HCT116 (cell line): ENCODE results near the gene PPT2. TPM values are rescaled to one million over a fixed set of nuclear protein-coding genes. Genes with fewer than 3 reads are reported as not detected.
"Not testable (repeated sequence)": the region's sequence is repeated elsewhere in the genome, so short reads cannot be mapped to it uniquely, and the experiment has no call there.

Source experiments
- ATAC-seq: fragments of 200-7000 bp; cut with Tn5 transposase; 2 replicates; pipeline ENCODE4 v1.9.1; 2020; ENCODE audit warnings: mild to moderate bottlenecking, moderate library complexity
- BruUV-seq: library from RNA; stranded (reverse); fragments of 400-500 nt; replicated peaks from 2 replicates; lab custom pipeline; 2021; lab: Mats Ljungman, UMichigan
- CTCF ChIA-PET: fragments of 300-600 bp; sonication (Branson Sonifier 250); formaldehyde crosslinking; loops from one replicate; lab custom pipeline; 2021; ENCODE audit warnings: antibody characterized with exemption; lab: Charles Lee
- POLR2A ChIA-PET: fragments of 300-600, 350-600 bp; sonication (Branson Sonifier 250); formaldehyde crosslinking; loops from one replicate; lab custom pipeline; 2021; ENCODE audit warnings: antibody characterized with exemption; lab: Charles Lee
- RAD21 ChIA-PET, 2 experiments: fragments of 300-600 bp; sonication (Branson Sonifier 250); formaldehyde crosslinking; loops; one replicate each; lab custom pipeline; 2023; ENCODE audit warnings: low total read pairs in 2 of 2; ENCODE audit not compliant: uncharacterized antibody in 2 of 2, unreplicated experiment in 2 of 2, low non-redundant PET in 1 of 2; lab: Charles Lee
- DNase-seq: peaks from one replicate; pipeline ENCODE4 v3.0.0-alpha.2; 2010; ENCODE audit warnings: low read depth, low spot score
- H2AFZ ChIP-seq: fragments of 200-600 bp; shearing (Covaris generic), sonication (generic); 2 replicates; pipeline ENCODE4 v1.6.1; 2017; ENCODE audit warnings: low read depth, mixed run types, mixed read lengths, antibody characterized with exemption, low read length; ENCODE audit not compliant: poor library complexity, severe bottlenecking
- H3K27ac ChIP-seq: 2 replicates; pipeline ENCODE4 v1.5.1; 2012; ENCODE audit warnings: low read depth, low read length
- H3K27me3 ChIP-seq: fragments of 200-600 bp; sonication (generic); 2 replicates; pipeline ENCODE4 v1.6.1; 2016; ENCODE audit warnings: mixed run types, low read length, mixed read lengths; ENCODE audit not compliant: insufficient read depth
- H3K36me3 ChIP-seq, 2 experiments: fragments of 200-500 bp in 1 of 2; fragments of 200-600 bp in 1 of 2; sonication (Bioruptor generic) in 1 of 2; sonication (generic) in 1 of 2; 2 replicates each; pipeline versions ENCODE4 v1.5.1 to v1.6.1; 2014 to 2016; ENCODE audit warnings: low read length in 2 of 2, inconsistent platforms in 1 of 2, mixed read lengths in 1 of 2, mixed run types in 1 of 2; ENCODE audit not compliant: insufficient read depth in 2 of 2, control insufficient read depth in 1 of 2
- H3K4me1 ChIP-seq, 2 experiments: fragments of 200-600 bp in 1 of 2; sonication (generic) in 1 of 2; 2 replicates each; pipeline versions ENCODE4 v1.5.1 to v1.6.1; 2012 to 2017; ENCODE audit warnings: low read length in 2 of 2, inconsistent platforms in 1 of 2, mild to moderate bottlenecking in 1 of 2, mixed read lengths in 1 of 2, mixed run types in 1 of 2, moderate library complexity in 1 of 2; ENCODE audit not compliant: insufficient read depth in 2 of 2, control insufficient read depth in 1 of 2
- H3K4me2 ChIP-seq: fragments of 200-600 bp; sonication (generic); 2 replicates; pipeline ENCODE4 v1.6.1; 2017; ENCODE audit warnings: mixed run types, low read length, mixed read lengths
- H3K4me3 ChIP-seq, 2 experiments: fragments of 200-600 bp in 1 of 2; sonication (generic) in 1 of 2; replicated peaks in 1 of 2; 2 replicates each; pipeline ENCODE4 v1.5.1; 2011 to 2016; ENCODE audit warnings: low read length in 2 of 2, control low read depth in 1 of 2, low read depth in 1 of 2, mild to moderate bottlenecking in 1 of 2, mixed read lengths in 1 of 2, mixed run types in 1 of 2
- H3K79me2 ChIP-seq: fragments of 200-600 bp; sonication (generic); 2 replicates; pipeline ENCODE4 v1.6.1; 2017; ENCODE audit warnings: mild to moderate bottlenecking, mixed run types, low read length, moderate library complexity, mixed read lengths; ENCODE audit not compliant: insufficient read depth
- H3K9ac ChIP-seq: fragments of 200-600 bp; sonication (generic); 2 replicates; pipeline ENCODE4 v1.6.1; 2016; ENCODE audit warnings: low read length, mixed read lengths
- H3K9me2 ChIP-seq: fragments of 200-600 bp; sonication (generic), shearing (Covaris generic); 2 replicates; pipeline ENCODE4 v1.6.1; 2017; ENCODE audit warnings: mixed run types, mild to moderate bottlenecking, moderate library complexity; ENCODE audit not compliant: insufficient read depth
- H3K9me3 ChIP-seq, 2 experiments: fragments of 200-500 bp in 1 of 2; fragments of 200-600 bp in 1 of 2; sonication (Bioruptor generic) in 1 of 2; sonication (generic) in 1 of 2; 2 replicates each; pipeline ENCODE4 v1.6.1; 2014 to 2017; ENCODE audit warnings: low read length in 2 of 2, mixed read lengths in 2 of 2, inconsistent platforms in 1 of 2, low read depth in 1 of 2, mild to moderate bottlenecking in 1 of 2, mixed run types in 1 of 2, moderate library complexity in 1 of 2; ENCODE audit not compliant: control insufficient read depth in 1 of 2, insufficient read depth in 1 of 2
- H4K20me1 ChIP-seq: fragments of 200-600 bp; sonication (generic), shearing (Covaris generic); 2 replicates; pipeline ENCODE4 v1.6.1; 2017; ENCODE audit warnings: mixed run types, mild to moderate bottlenecking, moderate library complexity; ENCODE audit not compliant: insufficient read depth
- EGR1 ChIP-seq: IDR thresholded peaks from 2 replicates; pipeline ENCODE4 v1.6.1; 2012; ENCODE audit warnings: low read depth
- EZH2phosphoT487 ChIP-seq: fragments of 200-600 bp; IDR thresholded peaks from 2 replicates; pipeline ENCODE4 v1.6.1; 2018; ENCODE audit warnings: antibody characterized with exemption, borderline replicate concordance
- JUND ChIP-seq: IDR thresholded peaks from 2 replicates; pipeline ENCODE4 v1.6.1; 2012
- POLR2A ChIP-seq: IDR thresholded peaks from 2 replicates; pipeline ENCODE4 v1.7.0; 2011; ENCODE audit warnings: borderline replicate concordance; ENCODE audit not compliant: insufficient read depth, insufficient read length; ENCODE audit errors: extremely low read depth
- POLR2AphosphoS5 ChIP-seq: IDR thresholded peaks from 2 replicates; pipeline ENCODE4 v1.6.1; 2011; ENCODE audit warnings: mild to moderate bottlenecking, low read depth, low read length, moderate library complexity
- SIN3A ChIP-seq: IDR thresholded peaks from 2 replicates; pipeline ENCODE4 v1.6.1; 2012; ENCODE audit warnings: low read depth
- SP1 ChIP-seq: IDR thresholded peaks from 2 replicates; pipeline ENCODE4 v1.6.1; 2012; ENCODE audit warnings: low read depth
- SRF ChIP-seq: IDR thresholded peaks from 2 replicates; pipeline ENCODE4 v1.6.1; 2012; ENCODE audit warnings: low read depth
- TCF7L2 ChIP-seq: IDR thresholded peaks from 2 replicates; pipeline ENCODE4 v1.7.0; 2011; ENCODE audit warnings: borderline replicate concordance, inconsistent platforms; ENCODE audit not compliant: insufficient read depth, insufficient read length; ENCODE audit errors: extremely low read depth
- intact Hi-C: fragments of 100-400 bp; cut with micrococcal nuclease; formaldehyde crosslinking; loops from 2 replicates; pipeline ENCODE4 v1.10.0; 2022
- total RNA-seq: library from RNA; stranded (reverse); gene quantifications from one replicate; pipeline ENCODE4 v1.2.1, GENCODE V29; 2021; ENCODE audit not compliant: unreplicated experiment
- TF ChIP-seq, protein P1 (sequence below): IDR thresholded peaks from 2 replicates; pipeline ENCODE4 v1.6.1; 2012
- TF ChIP-seq, protein P2 (sequence below): IDR thresholded peaks from 2 replicates; pipeline ENCODE4 v1.6.1; 2011; ENCODE audit warnings: mild to moderate bottlenecking, low read length, moderate library complexity; ENCODE audit not compliant: insufficient replicate concordance; ENCODE audit errors: extremely low read depth
- TF ChIP-seq, protein P3 (sequence below): IDR thresholded peaks from 2 replicates; pipeline ENCODE4 v1.6.1; 2012; ENCODE audit warnings: low read depth

The PPT2 gene
- total RNA-seq, 1 experiment from 2014 or later: 21.0 TPM

DNA sequence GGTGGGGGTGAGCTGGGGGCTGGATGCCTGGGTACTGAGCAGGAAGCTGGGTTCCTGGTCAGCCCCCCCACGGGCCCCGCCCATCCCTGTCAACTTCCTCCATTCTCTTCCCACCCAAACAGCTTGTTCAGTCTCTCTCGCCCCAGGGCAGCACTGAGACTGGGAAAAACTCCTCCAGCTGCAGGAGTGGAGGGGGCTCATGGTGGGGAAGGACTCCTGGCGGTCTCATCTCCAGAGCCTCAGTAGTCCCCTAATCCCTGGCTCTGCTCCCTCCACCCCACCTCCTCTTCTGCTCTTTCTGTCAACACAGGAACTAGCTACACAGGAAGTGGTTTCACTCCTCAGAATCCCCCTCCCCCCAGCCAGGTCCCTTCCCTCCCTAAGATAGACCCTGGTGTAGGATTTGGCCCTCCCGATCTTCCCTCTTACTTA lies 38.7 kb downstream of the PPT2 start, which contains the start of gene GPSM3:
Gene GPSM3, minus strand, starts transcription at position 36 of the 432 bp plus-strand sequence. CDS start 130 bp downstream, outside the sequence.
- Histone ChIP-seq H3K9me3 (no peaks in the 10 kb centered on the region), H4K20me1 (no peaks in the 10 kb centered on the region), H3K4me2 (peak within 1 kb of the TSS; percentile 52), H3K27ac (no peak within 1 kb of the TSS; the same call in 1 of the 2 replicates), H3K79me2 (peaks cover 13% of the 10 kb centered on the region), H3K36me3 (no peaks in the 10 kb centered on the region), H3K9ac (peak within 1 kb of the TSS; percentile 16; the same call in 1 of the 2 replicates), H3K9me2 (no peaks in the 10 kb centered on the region), H3K27me3 (no peaks in the 10 kb centered on the region), H3K4me3 (no peak within 1 kb of the TSS), H3K4me1 (peaks cover 33 to 69% of the 10 kb centered on the region in 2 experiments), H2AFZ (no peak within 1 kb of the TSS)
- no peak for TF ChIP-seq EZH2phosphoT487
- TF ChIP-seq, protein P1, sequence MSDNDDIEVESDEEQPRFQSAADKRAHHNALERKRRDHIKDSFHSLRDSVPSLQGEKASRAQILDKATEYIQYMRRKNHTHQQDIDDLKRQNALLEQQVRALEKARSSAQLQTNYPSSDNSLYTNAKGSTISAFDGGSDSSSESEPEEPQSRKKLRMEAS: no peak
- TF ChIP-seq EGR1: no peak
- TF ChIP-seq POLR2A: no peak
- TF ChIP-seq TCF7L2: no peak
- no peak for TF ChIP-seq SRF
- no peak for TF ChIP-seq JUND
- no peak for TF ChIP-seq POLR2AphosphoS5
- TF ChIP-seq SP1: no peak
- TF ChIP-seq SIN3A: no peak
- TF ChIP-seq, protein P2, sequence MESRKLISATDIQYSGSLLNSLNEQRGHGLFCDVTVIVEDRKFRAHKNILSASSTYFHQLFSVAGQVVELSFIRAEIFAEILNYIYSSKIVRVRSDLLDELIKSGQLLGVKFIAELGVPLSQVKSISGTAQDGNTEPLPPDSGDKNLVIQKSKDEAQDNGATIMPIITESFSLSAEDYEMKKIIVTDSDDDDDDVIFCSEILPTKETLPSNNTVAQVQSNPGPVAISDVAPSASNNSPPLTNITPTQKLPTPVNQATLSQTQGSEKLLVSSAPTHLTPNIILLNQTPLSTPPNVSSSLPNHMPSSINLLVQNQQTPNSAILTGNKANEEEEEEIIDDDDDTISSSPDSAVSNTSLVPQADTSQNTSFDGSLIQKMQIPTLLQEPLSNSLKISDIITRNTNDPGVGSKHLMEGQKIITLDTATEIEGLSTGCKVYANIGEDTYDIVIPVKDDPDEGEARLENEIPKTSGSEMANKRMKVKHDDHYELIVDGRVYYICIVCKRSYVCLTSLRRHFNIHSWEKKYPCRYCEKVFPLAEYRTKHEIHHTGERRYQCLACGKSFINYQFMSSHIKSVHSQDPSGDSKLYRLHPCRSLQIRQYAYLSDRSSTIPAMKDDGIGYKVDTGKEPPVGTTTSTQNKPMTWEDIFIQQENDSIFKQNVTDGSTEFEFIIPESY: no peak
- TF ChIP-seq, protein P3, sequence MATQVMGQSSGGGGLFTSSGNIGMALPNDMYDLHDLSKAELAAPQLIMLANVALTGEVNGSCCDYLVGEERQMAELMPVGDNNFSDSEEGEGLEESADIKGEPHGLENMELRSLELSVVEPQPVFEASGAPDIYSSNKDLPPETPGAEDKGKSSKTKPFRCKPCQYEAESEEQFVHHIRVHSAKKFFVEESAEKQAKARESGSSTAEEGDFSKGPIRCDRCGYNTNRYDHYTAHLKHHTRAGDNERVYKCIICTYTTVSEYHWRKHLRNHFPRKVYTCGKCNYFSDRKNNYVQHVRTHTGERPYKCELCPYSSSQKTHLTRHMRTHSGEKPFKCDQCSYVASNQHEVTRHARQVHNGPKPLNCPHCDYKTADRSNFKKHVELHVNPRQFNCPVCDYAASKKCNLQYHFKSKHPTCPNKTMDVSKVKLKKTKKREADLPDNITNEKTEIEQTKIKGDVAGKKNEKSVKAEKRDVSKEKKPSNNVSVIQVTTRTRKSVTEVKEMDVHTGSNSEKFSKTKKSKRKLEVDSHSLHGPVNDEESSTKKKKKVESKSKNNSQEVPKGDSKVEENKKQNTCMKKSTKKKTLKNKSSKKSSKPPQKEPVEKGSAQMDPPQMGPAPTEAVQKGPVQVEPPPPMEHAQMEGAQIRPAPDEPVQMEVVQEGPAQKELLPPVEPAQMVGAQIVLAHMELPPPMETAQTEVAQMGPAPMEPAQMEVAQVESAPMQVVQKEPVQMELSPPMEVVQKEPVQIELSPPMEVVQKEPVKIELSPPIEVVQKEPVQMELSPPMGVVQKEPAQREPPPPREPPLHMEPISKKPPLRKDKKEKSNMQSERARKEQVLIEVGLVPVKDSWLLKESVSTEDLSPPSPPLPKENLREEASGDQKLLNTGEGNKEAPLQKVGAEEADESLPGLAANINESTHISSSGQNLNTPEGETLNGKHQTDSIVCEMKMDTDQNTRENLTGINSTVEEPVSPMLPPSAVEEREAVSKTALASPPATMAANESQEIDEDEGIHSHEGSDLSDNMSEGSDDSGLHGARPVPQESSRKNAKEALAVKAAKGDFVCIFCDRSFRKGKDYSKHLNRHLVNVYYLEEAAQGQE: no peak
- RAD21 ChIA-PET: no interaction called here
- POLR2A ChIA-PET: interaction anchor here (1.0 kb wide), 1 partner anchor 16 kb away, joined by 5 read pairs; no protein-coding TSS in a partner anchor
- ATAC-seq (no peak), DNase-seq (no peak)
- BruUV-seq: no TSS peak
- CTCF ChIA-PET: no interaction called here
- intact Hi-C loops: no loop called here

DNA sequence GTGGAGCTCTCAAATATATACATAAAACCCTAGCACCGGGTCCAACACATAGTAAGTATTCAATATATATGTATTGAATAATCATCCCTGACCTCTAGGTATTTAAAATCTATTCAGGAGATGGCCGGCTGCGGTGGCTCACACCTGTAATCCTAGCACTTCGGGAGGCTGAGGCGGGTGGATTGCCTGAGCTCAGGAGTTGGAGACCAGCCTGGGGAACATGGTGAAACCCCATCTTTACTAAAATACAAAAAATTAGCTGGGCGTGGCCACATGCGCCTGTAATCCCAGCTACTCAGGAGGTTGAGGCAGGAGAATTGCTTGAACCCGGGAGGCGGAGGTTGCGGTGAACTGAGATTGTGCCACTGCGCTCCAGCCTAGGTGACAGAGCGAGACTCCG lies 39.2 kb downstream of the PPT2 start:
- Histone ChIP-seq H3K4me2 (peak overlapping the region; percentile 52), H3K4me1 (peaks cover 33 to 73% of the 10 kb centered on the region in 2 experiments), H3K79me2 (peaks cover 13% of the 10 kb centered on the region)
- H3K9ac ChIP-seq, H3K4me3 ChIP-seq, intact Hi-C loops, BruUV-seq, DNase-seq, H3K27me3 ChIP-seq, H4K20me1 ChIP-seq, CTCF ChIA-PET, H3K9me2 ChIP-seq, H2AFZ ChIP-seq, ATAC-seq, H3K9me3 ChIP-seq, H3K27ac ChIP-seq, H3K36me3 ChIP-seq, RAD21 ChIA-PET: not testable (repeated sequence)
- POLR2A ChIA-PET: interaction anchor here (1.0 kb wide), 1 partner anchor 16 kb away, joined by 5 read pairs; no protein-coding TSS in a partner anchor
